Fibroblast of skin of right quadriceps (primary cell): ENCODE data around the gene TOM1.

Experiments used
- DNase-seq: peaks from one replicate; pipeline ENCODE4 v3.0.0-alpha.2; 2013

TOM1 gene

GRCh38 chr22:35299673-35300499, at the start of gene TOM1:
TSS of gene TOM1 (plus strand) at chr22:35299894. CDS start at chr22:35299929, 35 bp downstream.
- DNase-seq, result peak; percentile 100

GRCh38 chr22:35250156-35250555, 49.5 kb upstream of the TOM1 start:
- DNase-seq, result no peak

GRCh38 chr22:35253946-35254345, 45.7 kb upstream of the TOM1 start:
- DNase-seq, result no peak

- no peak for DNase-seq
These were observed 42.7 kb upstream of the TOM1 start for GRCh38 chr22:35257002-35257320.

GRCh38 chr22:35257321-35258190, 42.1 kb upstream of the TOM1 start, which contains the start of gene HMGXB4:
TSS of gene HMGXB4 (plus strand) at chr22:35257493. CDS start at chr22:35262391, 4,898 bp downstream.
- DNase-seq, result peak; percentile 88

- peak; percentile 52 for DNase-seq
These were observed 41.3 kb upstream of the TOM1 start for GRCh38 chr22:35258191-35258988.

- DNase-seq, result no peak
These were observed 34.7 kb upstream of the TOM1 start for GRCh38 chr22:35264986-35265385.

- no peak for DNase-seq
These were observed 33.4 kb upstream of the TOM1 start for GRCh38 chr22:35266277-35266676.

- no peak for DNase-seq
These were observed 30.1 kb upstream of the TOM1 start for GRCh38 chr22:35269630-35270029.

GRCh38 chr22:35274154-35274871, 25.4 kb upstream of the TOM1 start:
- no peak for DNase-seq

- DNase-seq, result peak; percentile 33
These were observed 24.1 kb upstream of the TOM1 start for GRCh38 chr22:35275580-35275979.

GRCh38 chr22:35276019-35276418, 23.7 kb upstream of the TOM1 start:
- DNase-seq, result no peak

- no peak for DNase-seq
These were observed 11.6 kb upstream of the TOM1 start for GRCh38 chr22:35288116-35288515.

- DNase-seq, result no peak
These were observed 6.9 kb upstream of the TOM1 start for GRCh38 chr22:35292786-35293185.

GRCh38 chr22:35296051-35296450, 3.6 kb upstream of the TOM1 start:
- DNase-seq, result no peak

GRCh38 chr22:35299217-35299672, 449 bp upstream of the TOM1 start:
- DNase-seq, result no peak

GRCh38 chr22:35301372-35301874, 1.7 kb downstream of the TOM1 start:
- peak; percentile 92 for DNase-seq

GRCh38 chr22:35303029-35303624, 3.4 kb downstream of the TOM1 start:
- DNase-seq, result peak; percentile 41

- DNase-seq, result no peak
These were observed 5.9 kb downstream of the TOM1 start for GRCh38 chr22:35305525-35306070.

GRCh38 chr22:35306350-35306967, 6.8 kb downstream of the TOM1 start:
- no peak for DNase-seq

GRCh38 chr22:35307372-35307771, 7.7 kb downstream of the TOM1 start:
- DNase-seq, result no peak
